Activated T-helper 17 cell treated with anti-CD3 and anti-CD28 coated beads, Interleukin-2, amount 50 U/mL, for 72 hours (primary cell): ENCODE data around the gene MDFIC2. TPM values are rescaled to one million over a fixed set of nuclear protein-coding genes. Genes with fewer than 3 reads are reported as not detected.
"Not testable (repeated sequence)": the region's sequence is repeated elsewhere in the genome, so short reads cannot be mapped to it uniquely, and the experiment has no call there.

ENCODE experiments used
- ATAC-seq: fragments of 150-1000 bp; cut with Tn5 transposase; replicated peaks from 2 replicates; pipeline ENCODE4 v1.10.0; 2021; ENCODE audit warnings: mild to moderate bottlenecking, moderate library complexity
- H3K27ac Mint-ChIP-seq: one replicate; pipeline ENCODE4 v1.8.0; 2022; ENCODE audit warnings: mixed read lengths
- H3K27me3 Mint-ChIP-seq: one replicate; pipeline ENCODE4 v1.8.0; 2022; ENCODE audit warnings: mixed read lengths
- H3K36me3 Mint-ChIP-seq: one replicate; pipeline ENCODE4 v1.8.0; 2022; ENCODE audit warnings: low read depth, mild to moderate bottlenecking, mixed read lengths
- H3K4me1 Mint-ChIP-seq: one replicate; pipeline ENCODE4 v1.8.0; 2022; ENCODE audit warnings: mixed read lengths
- H3K4me3 Mint-ChIP-seq: one replicate; pipeline ENCODE4 v1.8.0; 2022; ENCODE audit warnings: mild to moderate bottlenecking, mixed read lengths
- H3K9me3 Mint-ChIP-seq: one replicate; pipeline ENCODE4 v1.8.0; 2022; ENCODE audit warnings: mixed read lengths
- total RNA-seq, 2 donors: library from RNA; stranded (reverse); gene quantifications; one replicate each; pipeline ENCODE4 v1.2.3, GENCODE V29; 2022

The MDFIC2 gene
- total RNA-seq, 2 donors from 2014 or later = not detected

- ATAC-seq = no peak
- Mint-ChIP-seq H3K27me3 (no peaks in the 10 kb centered on the region), H3K4me1 (no peaks in the 10 kb centered on the region), H3K9me3 (peaks cover 11% of the 10 kb centered on the region), H3K27ac (no peak overlapping the region), H3K4me3 (no peak overlapping the region), H3K36me3 (no peaks in the 10 kb centered on the region)
These were observed 68.0 kb downstream of the MDFIC2 start for GRCh38 chr3:70244422-70244821.

- no peak overlapping the region for H3K27ac Mint-ChIP-seq
These were observed 70.0 kb downstream of the MDFIC2 start for GRCh38 chr3:70242297-70242882.

GRCh38 chr3:70233812-70234211 lies 78.6 kb downstream of the MDFIC2 start:
- ATAC-seq = no peak
- H3K36me3 Mint-ChIP-seq = no peaks in the 10 kb centered on the region
- no peak overlapping the region for H3K4me3 Mint-ChIP-seq
- peaks cover 16% of the 10 kb centered on the region for H3K9me3 Mint-ChIP-seq
- H3K27ac Mint-ChIP-seq = no peak overlapping the region
- no peaks in the 10 kb centered on the region for H3K4me1 Mint-ChIP-seq
- peaks cover 3% of the 10 kb centered on the region for H3K27me3 Mint-ChIP-seq

More at GRCh38 chr3:70242297-70242882, 70.0 kb downstream of the MDFIC2 start:
- no peak overlapping the region for H3K4me3 Mint-ChIP-seq
- no peaks in the 10 kb centered on the region for H3K36me3 Mint-ChIP-seq
- ATAC-seq = no peak
- H3K4me1 Mint-ChIP-seq = no peaks in the 10 kb centered on the region
- peaks cover 9% of the 10 kb centered on the region for H3K9me3 Mint-ChIP-seq
- peaks cover 1% of the 10 kb centered on the region for H3K27me3 Mint-ChIP-seq

- no peak for ATAC-seq
- Mint-ChIP-seq H3K27ac (no peak overlapping the region), H3K4me3 (no peak overlapping the region), H3K27me3 (peaks cover 3% of the 10 kb centered on the region), H3K4me1 (no peaks in the 10 kb centered on the region), H3K9me3 (peaks cover 16% of the 10 kb centered on the region), H3K36me3 (no peaks in the 10 kb centered on the region)
These were observed 79.3 kb downstream of the MDFIC2 start for GRCh38 chr3:70233112-70233511.

GRCh38 chr3:70231266-70231701 lies 81.2 kb downstream of the MDFIC2 start:
- peaks cover 11% of the 10 kb centered on the region for H3K9me3 Mint-ChIP-seq
- no peak overlapping the region for H3K4me3 Mint-ChIP-seq
- no peak for ATAC-seq
- no peaks in the 10 kb centered on the region for H3K36me3 Mint-ChIP-seq
- H3K4me1 Mint-ChIP-seq = no peaks in the 10 kb centered on the region
- no peaks in the 10 kb centered on the region for H3K27me3 Mint-ChIP-seq
- H3K27ac Mint-ChIP-seq = no peak overlapping the region

- ATAC-seq = no peak
- Mint-ChIP-seq H3K9me3 (peaks cover 7% of the 10 kb centered on the region), H3K27ac (no peak overlapping the region)
These were observed 85.0 kb downstream of the MDFIC2 start for GRCh38 chr3:70227437-70227836.

GRCh38 chr3:70225146-70225545 lies 87.3 kb downstream of the MDFIC2 start:
- no peak for ATAC-seq
- H3K36me3 Mint-ChIP-seq = no peaks in the 10 kb centered on the region
- no peak overlapping the region for H3K27ac Mint-ChIP-seq
- H3K4me3 Mint-ChIP-seq = no peak overlapping the region
- peaks cover 7% of the 10 kb centered on the region for H3K9me3 Mint-ChIP-seq
- H3K27me3 Mint-ChIP-seq = no peaks in the 10 kb centered on the region
- no peaks in the 10 kb centered on the region for H3K4me1 Mint-ChIP-seq

More at GRCh38 chr3:70227437-70227836, 85.0 kb downstream of the MDFIC2 start:
- H3K4me3 Mint-ChIP-seq = no peak overlapping the region
- H3K4me1 Mint-ChIP-seq = no peaks in the 10 kb centered on the region
- no peaks in the 10 kb centered on the region for H3K36me3 Mint-ChIP-seq
- H3K27me3 Mint-ChIP-seq = no peaks in the 10 kb centered on the region

- Mint-ChIP-seq H3K27ac (no peak overlapping the region), H3K4me3 (no peak overlapping the region), H3K9me3 (peaks cover 7% of the 10 kb centered on the region), H3K4me1 (no peaks in the 10 kb centered on the region), H3K27me3 (no peaks in the 10 kb centered on the region), H3K36me3 (no peaks in the 10 kb centered on the region)
- ATAC-seq = no peak
These were observed 88.1 kb downstream of the MDFIC2 start for GRCh38 chr3:70224337-70224736.

GRCh38 chr3:70218471-70218870 lies 94.0 kb downstream of the MDFIC2 start:
- Mint-ChIP-seq H3K9me3 (peaks cover 3% of the 10 kb centered on the region), H3K27ac (no peak overlapping the region), H3K4me3 (no peak overlapping the region), H3K4me1 (no peaks in the 10 kb centered on the region), H3K36me3 (no peaks in the 10 kb centered on the region), H3K27me3 (no peaks in the 10 kb centered on the region)
- no peak for ATAC-seq

- not testable (repeated sequence) for H3K36me3 Mint-ChIP-seq, H3K27me3 Mint-ChIP-seq, H3K27ac Mint-ChIP-seq, H3K9me3 Mint-ChIP-seq, H3K4me1 Mint-ChIP-seq, ATAC-seq, H3K4me3 Mint-ChIP-seq
These were observed 101.2 kb downstream of the MDFIC2 start for GRCh38 chr3:70211274-70211673.

GRCh38 chr3:70201975-70202374 lies 110.5 kb downstream of the MDFIC2 start:
- H3K4me3 Mint-ChIP-seq = no peak overlapping the region

GRCh38 chr3:70189884-70190473 lies 122.5 kb downstream of the MDFIC2 start:
- H3K27me3 Mint-ChIP-seq = no peaks in the 10 kb centered on the region
- no peak overlapping the region for H3K4me3 Mint-ChIP-seq
- H3K9me3 Mint-ChIP-seq = no peaks in the 10 kb centered on the region
- H3K4me1 Mint-ChIP-seq = no peaks in the 10 kb centered on the region
- H3K36me3 Mint-ChIP-seq = no peaks in the 10 kb centered on the region
- no peak for ATAC-seq
- H3K27ac Mint-ChIP-seq = no peak overlapping the region

More at GRCh38 chr3:70201975-70202374, 110.5 kb downstream of the MDFIC2 start:
- Mint-ChIP-seq H3K27ac (no peak overlapping the region), H3K27me3 (no peaks in the 10 kb centered on the region), H3K9me3 (peaks cover 4% of the 10 kb centered on the region), H3K4me1 (no peaks in the 10 kb centered on the region), H3K36me3 (no peaks in the 10 kb centered on the region)
- no peak for ATAC-seq

GRCh38 chr3:70186221-70186620 lies 126.2 kb downstream of the MDFIC2 start:
- ATAC-seq = no peak
- H3K9me3 Mint-ChIP-seq = no peaks in the 10 kb centered on the region
- no peaks in the 10 kb centered on the region for H3K4me1 Mint-ChIP-seq
- no peak overlapping the region for H3K4me3 Mint-ChIP-seq
- no peak overlapping the region for H3K27ac Mint-ChIP-seq
- H3K27me3 Mint-ChIP-seq = peaks cover 4% of the 10 kb centered on the region
- H3K36me3 Mint-ChIP-seq = no peaks in the 10 kb centered on the region

- no peak for ATAC-seq
- Mint-ChIP-seq H3K4me1 (no peaks in the 10 kb centered on the region), H3K27ac (no peak overlapping the region), H3K27me3 (peaks cover 4% of the 10 kb centered on the region), H3K9me3 (no peaks in the 10 kb centered on the region), H3K36me3 (no peaks in the 10 kb centered on the region), H3K4me3 (no peak overlapping the region)
These were observed 126.8 kb downstream of the MDFIC2 start for GRCh38 chr3:70185661-70186060.

- no peaks in the 10 kb centered on the region for H3K9me3 Mint-ChIP-seq
- ATAC-seq = no peak
- no peaks in the 10 kb centered on the region for H3K4me1 Mint-ChIP-seq
- peaks cover 4% of the 10 kb centered on the region for H3K27me3 Mint-ChIP-seq
- no peaks in the 10 kb centered on the region for H3K36me3 Mint-ChIP-seq
- H3K27ac Mint-ChIP-seq = no peak overlapping the region
- no peak overlapping the region for H3K4me3 Mint-ChIP-seq
These were observed 128.5 kb downstream of the MDFIC2 start for GRCh38 chr3:70183781-70184504.
